ENCODE measurements around the gene PFKFB4. TPM values are rescaled to one million over a fixed set of nuclear protein-coding genes. Genes with fewer than 3 reads are reported as not detected.

The PFKFB4 gene
- total RNA-seq, 1 experiment from 2014 or later, result 20.3 TPM

GRCh38 chr3:48536116-48536515, 20.5 kb downstream of the PFKFB4 start:
- DNase-seq (ENCODE audit: low read depth, low spot score) (no peak), ATAC-seq (no peak)
- no peak for TF ChIP-seq REST (IDR thresholded peaks at IDR 0.05; ENCODE audit: low read depth)
- no peak for TF ChIP-seq ATF3 (IDR thresholded peaks at IDR 0.05)
- TF ChIP-seq CBX3 (IDR thresholded peaks at IDR 0.05; ENCODE audit: low read depth), result no peak
- no peak for TF ChIP-seq ZBTB33 (IDR thresholded peaks at IDR 0.05; ENCODE audit: extremely low read depth, insufficient replicate concordance, low read length)
- TF ChIP-seq EGR1 (IDR thresholded peaks at IDR 0.05; ENCODE audit: low read depth), result no peak
- H3K36me3 ChIP-seq (ENCODE audit: control insufficient read depth in 1 of 2, insufficient read depth in 2 of 2, low read length in 2 of 2), result peaks cover 4 to 27% of the 10 kb centered on the region in 2 experiments; a peak in 3 of 4 replicates
- H3K9me3 ChIP-seq (ENCODE audit: control insufficient read depth in 1 of 2, insufficient read depth in 1 of 2, low read depth in 1 of 2, low read length in 2 of 2), result no peaks in the 10 kb centered on the region
- no peak overlapping the region for H3K27ac ChIP-seq (ENCODE audit: low read depth, low read length)
- H3K4me2 ChIP-seq (ENCODE audit: low read length), result no peak overlapping the region
- no peak overlapping the region for H3K9ac ChIP-seq (ENCODE audit: low read length)
- no peaks in the 10 kb centered on the region for H3K27me3 ChIP-seq (ENCODE audit: insufficient read depth, low read length)
- no TSS peak for BruUV-seq (replicated peaks)
- POLR2A ChIA-PET, result no interaction called here
- RAD21 ChIA-PET (ENCODE audit: low non-redundant PET in 1 of 2, low total read pairs in 2 of 2, uncharacterized antibody in 2 of 2, unreplicated experiment in 2 of 2), result no interaction called here
- no peaks in the 10 kb centered on the region for H3K9me2 ChIP-seq (ENCODE audit: insufficient read depth)
- no peaks in the 10 kb centered on the region for H3K79me2 ChIP-seq (ENCODE audit: insufficient read depth, low read length)
- H3K4me1 ChIP-seq (ENCODE audit: control insufficient read depth in 1 of 2, insufficient read depth in 2 of 2, low read length in 2 of 2), result no peaks in the 10 kb centered on the region
- intact Hi-C loops (cut with micrococcal nuclease), result no loop called here
- H3K4me3 ChIP-seq (replicated peaks in 1 of 2; ENCODE audit: low read depth in 1 of 2, low read length in 2 of 2), result no peak overlapping the region
- H2AFZ ChIP-seq (ENCODE audit: low read depth, low read length, poor library complexity, severe bottlenecking), result no peak overlapping the region
- H4K20me1 ChIP-seq (ENCODE audit: insufficient read depth), result no peaks in the 10 kb centered on the region
- CTCF ChIA-PET, result no interaction called here
